ENCODE measurements around the gene SORCS2. TPM values are rescaled to one million over a fixed set of nuclear protein-coding genes. Genes with fewer than 3 reads are reported as not detected.

The SORCS2 gene
- polyA plus RNA-seq, 1 donor from 2014 or later: 1.0 TPM

DNA sequence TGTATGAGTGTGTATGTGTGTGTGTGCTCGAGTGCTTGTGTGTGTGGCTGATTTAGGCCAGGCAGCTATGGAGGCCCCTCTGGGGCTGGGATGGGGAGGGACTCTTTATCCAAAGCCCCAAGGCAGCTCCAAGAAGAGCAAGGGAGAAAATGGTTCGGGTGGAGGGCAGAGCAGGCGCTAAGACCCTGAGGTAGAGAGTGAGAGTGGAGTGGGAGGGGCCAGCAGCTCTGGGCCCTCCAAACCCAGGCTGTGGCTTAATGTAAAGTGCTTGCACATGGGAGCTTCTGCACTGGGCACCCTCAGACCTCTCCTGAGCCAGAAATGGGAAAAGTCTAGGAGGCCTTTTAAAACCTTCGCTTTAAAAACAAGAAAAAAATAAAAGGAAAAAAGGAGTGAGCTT is 475.9 kb downstream of the SORCS2 start:
- Histone ChIP-seq H3K9me2 (ENCODE audit: insufficient read depth, low read length) (no peaks in the 10 kb centered on the region), H2AFZ (ENCODE audit: low read depth, low read length) (no peak overlapping the region), H3K4me3 (ENCODE audit: low read length) (no peak overlapping the region), H4K20me1 (ENCODE audit: insufficient read depth) (no peaks in the 10 kb centered on the region), H3K27me3 (ENCODE audit: insufficient read depth, low read depth, low read length) (no peaks in the 10 kb centered on the region), H3K27ac (ENCODE audit: low read length) (no peak overlapping the region), H3K79me2 (replicated peaks; ENCODE audit: insufficient read depth, low read length) (no peaks in the 10 kb centered on the region), H3K9me3 (ENCODE audit: low read length) (no peaks in the 10 kb centered on the region), H3K36me3 (ENCODE audit: insufficient read depth, low read length) (no peaks in the 10 kb centered on the region), H3K9ac (ENCODE audit: low read length) (no peak overlapping the region), H3F3A (ENCODE audit: insufficient read depth, low read length, poor library complexity, severe bottlenecking) (no peaks in the 10 kb centered on the region), H3K4me2 (ENCODE audit: low read length) (no peak overlapping the region)
- TF ChIP-seq MXI1 (conservative IDR thresholded peaks at IDR 0.05; ENCODE audit: poor library complexity, severe bottlenecking) (no peak), CTCF (IDR thresholded peaks at IDR 0.05; ENCODE audit: poor library complexity, severe bottlenecking) (no peak), EP300 (conservative IDR thresholded peaks at IDR 0.05; ENCODE audit: poor library complexity, severe bottlenecking) (no peak), EZH2 (IDR thresholded peaks at IDR 0.05; ENCODE audit: borderline replicate concordance, insufficient read depth, low read length, poor library complexity, severe bottlenecking) (no peak), TAF1 (IDR thresholded peaks at IDR 0.05; ENCODE audit: low read depth) (no peak), SMC3 (conservative IDR thresholded peaks at IDR 0.05; ENCODE audit: poor library complexity) (no peak), POLR2AphosphoS5 (IDR thresholded peaks at IDR 0.05) (no peak), RAD21 (conservative IDR thresholded peaks at IDR 0.05) (no peak)
- TF ChIP-seq, protein P1, sequence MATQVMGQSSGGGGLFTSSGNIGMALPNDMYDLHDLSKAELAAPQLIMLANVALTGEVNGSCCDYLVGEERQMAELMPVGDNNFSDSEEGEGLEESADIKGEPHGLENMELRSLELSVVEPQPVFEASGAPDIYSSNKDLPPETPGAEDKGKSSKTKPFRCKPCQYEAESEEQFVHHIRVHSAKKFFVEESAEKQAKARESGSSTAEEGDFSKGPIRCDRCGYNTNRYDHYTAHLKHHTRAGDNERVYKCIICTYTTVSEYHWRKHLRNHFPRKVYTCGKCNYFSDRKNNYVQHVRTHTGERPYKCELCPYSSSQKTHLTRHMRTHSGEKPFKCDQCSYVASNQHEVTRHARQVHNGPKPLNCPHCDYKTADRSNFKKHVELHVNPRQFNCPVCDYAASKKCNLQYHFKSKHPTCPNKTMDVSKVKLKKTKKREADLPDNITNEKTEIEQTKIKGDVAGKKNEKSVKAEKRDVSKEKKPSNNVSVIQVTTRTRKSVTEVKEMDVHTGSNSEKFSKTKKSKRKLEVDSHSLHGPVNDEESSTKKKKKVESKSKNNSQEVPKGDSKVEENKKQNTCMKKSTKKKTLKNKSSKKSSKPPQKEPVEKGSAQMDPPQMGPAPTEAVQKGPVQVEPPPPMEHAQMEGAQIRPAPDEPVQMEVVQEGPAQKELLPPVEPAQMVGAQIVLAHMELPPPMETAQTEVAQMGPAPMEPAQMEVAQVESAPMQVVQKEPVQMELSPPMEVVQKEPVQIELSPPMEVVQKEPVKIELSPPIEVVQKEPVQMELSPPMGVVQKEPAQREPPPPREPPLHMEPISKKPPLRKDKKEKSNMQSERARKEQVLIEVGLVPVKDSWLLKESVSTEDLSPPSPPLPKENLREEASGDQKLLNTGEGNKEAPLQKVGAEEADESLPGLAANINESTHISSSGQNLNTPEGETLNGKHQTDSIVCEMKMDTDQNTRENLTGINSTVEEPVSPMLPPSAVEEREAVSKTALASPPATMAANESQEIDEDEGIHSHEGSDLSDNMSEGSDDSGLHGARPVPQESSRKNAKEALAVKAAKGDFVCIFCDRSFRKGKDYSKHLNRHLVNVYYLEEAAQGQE (IDR thresholded peaks at IDR 0.05; ENCODE audit: borderline replicate concordance): no peak

DNA sequence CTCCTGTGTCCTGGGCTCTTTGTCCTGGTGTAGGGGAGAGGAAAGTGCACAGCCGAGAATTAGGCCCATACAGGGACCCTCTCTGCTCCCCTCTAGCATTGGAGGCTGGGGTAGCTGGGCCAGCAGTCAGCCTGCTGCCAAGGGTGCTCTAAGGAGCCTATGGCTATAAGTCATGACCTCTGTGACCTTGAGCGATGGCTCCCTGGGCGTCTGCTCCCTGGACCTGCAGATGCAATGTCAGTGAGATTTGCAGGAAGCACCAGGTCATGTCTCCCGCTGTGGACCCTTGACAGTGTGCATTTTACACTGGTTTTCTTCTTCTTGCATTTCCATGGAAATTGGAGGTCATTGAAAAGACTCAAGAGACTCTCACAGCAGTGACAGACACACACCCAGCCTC is 476.5 kb downstream of the SORCS2 start:
- Histone ChIP-seq H2AFZ (ENCODE audit: low read depth, low read length) (no peak overlapping the region), H3K9me2 (ENCODE audit: insufficient read depth, low read length) (no peaks in the 10 kb centered on the region), H3K79me2 (replicated peaks; ENCODE audit: insufficient read depth, low read length) (no peaks in the 10 kb centered on the region), H3K27me3 (ENCODE audit: insufficient read depth, low read depth, low read length) (no peaks in the 10 kb centered on the region), H3K4me2 (ENCODE audit: low read length) (no peak overlapping the region), H3K36me3 (ENCODE audit: insufficient read depth, low read length) (no peaks in the 10 kb centered on the region), H3K4me3 (ENCODE audit: low read length) (no peak overlapping the region), H3K27ac (ENCODE audit: low read length) (no peak overlapping the region), H3K9ac (ENCODE audit: low read length) (no peak overlapping the region), H3K9me3 (ENCODE audit: low read length) (no peaks in the 10 kb centered on the region), H3F3A (ENCODE audit: insufficient read depth, low read length, poor library complexity, severe bottlenecking) (no peaks in the 10 kb centered on the region), H4K20me1 (ENCODE audit: insufficient read depth) (no peaks in the 10 kb centered on the region)
- TF ChIP-seq MXI1 (conservative IDR thresholded peaks at IDR 0.05; ENCODE audit: poor library complexity, severe bottlenecking): no peak
- no peak for TF ChIP-seq EZH2 (IDR thresholded peaks at IDR 0.05; ENCODE audit: borderline replicate concordance, insufficient read depth, low read length, poor library complexity, severe bottlenecking)
- TF ChIP-seq SMC3 (conservative IDR thresholded peaks at IDR 0.05; ENCODE audit: poor library complexity): no peak
- TF ChIP-seq TAF1 (IDR thresholded peaks at IDR 0.05; ENCODE audit: low read depth): no peak
- no peak for TF ChIP-seq EP300 (conservative IDR thresholded peaks at IDR 0.05; ENCODE audit: poor library complexity, severe bottlenecking)
- TF ChIP-seq POLR2AphosphoS5 (IDR thresholded peaks at IDR 0.05): no peak
- TF ChIP-seq CTCF (IDR thresholded peaks at IDR 0.05; ENCODE audit: poor library complexity, severe bottlenecking): no peak
- no peak for TF ChIP-seq RAD21 (conservative IDR thresholded peaks at IDR 0.05)
- TF ChIP-seq, protein P1 (IDR thresholded peaks at IDR 0.05; ENCODE audit: borderline replicate concordance): no peak

Data from neural cell (in vitro differentiated cells).